Bronchial epithelial cell (primary cell): ENCODE results near the gene TFEC. TPM values are rescaled to one million over a fixed set of nuclear protein-coding genes. Genes with fewer than 3 reads are reported as not detected.
A peak's percentile ranks its signal among the peaks of the same experiment; 100 is the strongest.

Experiments used
- DNase-seq: peaks from one replicate; pipeline ENCODE4 v3.0.0-alpha.2; 2010; ENCODE audit warnings: low read depth
- FAIRE-seq: peaks from 2 replicates; lab custom pipeline; 2011; peaks lifted over from hg19 to GRCh38; lab: Jason Lieb, UNC
- H3K27me3 ChIP-seq: 2 replicates; pipeline ENCODE4 v1.5.1; 2011; ENCODE audit warnings: low read length; ENCODE audit not compliant: control insufficient read depth, insufficient read depth
- H3K36me3 ChIP-seq: 2 replicates; pipeline ENCODE4 v1.5.1; 2011; ENCODE audit warnings: low read length; ENCODE audit not compliant: control insufficient read depth, insufficient read depth
- H3K4me3 ChIP-seq: 2 replicates; pipeline ENCODE4 v1.5.1; 2011; ENCODE audit warnings: mild to moderate bottlenecking, low read depth, low read length, control low read depth
- total RNA-seq: library from RNA; depleted of rRNA; stranded (reverse); fragments of >200 nt; gene quantifications from 2 replicates; pipeline ENCODE4 v1.2.1, GENCODE V29; 2014
- TF ChIP-seq, protein P1 (sequence below): IDR thresholded peaks from 2 replicates; pipeline ENCODE4 v1.5.1; 2011; ENCODE audit warnings: mild to moderate bottlenecking, moderate library complexity, low read length, control low read depth, inconsistent platforms; ENCODE audit not compliant: insufficient read depth, severe bottlenecking

Gene TFEC
- total RNA-seq, 1 donor from 2014 or later = not detected

DNA sequence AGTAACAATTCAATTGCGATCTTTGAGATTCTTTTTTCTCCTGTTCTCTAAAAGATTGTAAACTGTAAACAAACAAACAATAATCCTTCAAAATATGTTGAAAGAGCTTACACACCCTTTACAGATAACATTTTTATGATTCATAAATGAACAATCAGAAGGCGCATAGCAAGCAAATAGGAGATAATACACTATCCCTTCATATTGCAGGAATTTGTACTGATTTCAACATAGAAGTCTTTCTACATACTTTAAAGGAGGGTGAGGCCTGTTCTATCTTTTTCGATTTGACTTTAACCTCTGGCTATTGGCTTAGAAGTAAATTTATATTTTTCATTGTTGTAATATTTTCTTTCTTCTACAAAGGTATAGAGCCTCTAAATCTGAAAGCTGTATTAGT is 57.2 kb downstream of the TFEC start:
- DNase-seq (peak; percentile 66), FAIRE-seq (no peak)
- TF ChIP-seq, protein P1, sequence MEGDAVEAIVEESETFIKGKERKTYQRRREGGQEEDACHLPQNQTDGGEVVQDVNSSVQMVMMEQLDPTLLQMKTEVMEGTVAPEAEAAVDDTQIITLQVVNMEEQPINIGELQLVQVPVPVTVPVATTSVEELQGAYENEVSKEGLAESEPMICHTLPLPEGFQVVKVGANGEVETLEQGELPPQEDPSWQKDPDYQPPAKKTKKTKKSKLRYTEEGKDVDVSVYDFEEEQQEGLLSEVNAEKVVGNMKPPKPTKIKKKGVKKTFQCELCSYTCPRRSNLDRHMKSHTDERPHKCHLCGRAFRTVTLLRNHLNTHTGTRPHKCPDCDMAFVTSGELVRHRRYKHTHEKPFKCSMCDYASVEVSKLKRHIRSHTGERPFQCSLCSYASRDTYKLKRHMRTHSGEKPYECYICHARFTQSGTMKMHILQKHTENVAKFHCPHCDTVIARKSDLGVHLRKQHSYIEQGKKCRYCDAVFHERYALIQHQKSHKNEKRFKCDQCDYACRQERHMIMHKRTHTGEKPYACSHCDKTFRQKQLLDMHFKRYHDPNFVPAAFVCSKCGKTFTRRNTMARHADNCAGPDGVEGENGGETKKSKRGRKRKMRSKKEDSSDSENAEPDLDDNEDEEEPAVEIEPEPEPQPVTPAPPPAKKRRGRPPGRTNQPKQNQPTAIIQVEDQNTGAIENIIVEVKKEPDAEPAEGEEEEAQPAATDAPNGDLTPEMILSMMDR = no peak
- Histone ChIP-seq H3K4me3 (no peak overlapping the region), H3K36me3 (no peaks in the 10 kb centered on the region), H3K27me3 (no peaks in the 10 kb centered on the region)

DNA sequence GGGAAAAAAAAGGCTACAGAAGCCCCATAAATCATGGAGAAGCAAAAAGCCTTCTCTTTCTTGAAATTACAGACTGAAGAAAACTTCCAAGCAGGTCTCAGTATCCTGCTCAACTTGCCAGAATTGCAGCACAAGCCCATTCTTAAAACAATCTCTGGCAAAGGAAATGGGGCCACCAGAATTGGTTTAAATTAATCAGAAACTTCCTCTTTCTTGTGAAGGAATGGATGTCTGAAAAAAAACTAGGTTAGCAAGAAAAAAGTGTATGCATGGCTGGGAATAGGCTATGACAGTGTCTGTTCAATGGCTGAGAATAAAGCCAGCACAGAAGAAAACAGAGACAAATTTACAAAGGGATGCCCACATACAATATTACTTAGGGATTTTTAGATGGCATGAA is 59.1 kb downstream of the TFEC start:
- H3K27me3 ChIP-seq = no peaks in the 10 kb centered on the region
- H3K4me3 ChIP-seq = no peak overlapping the region
- TF ChIP-seq, protein P1 = no peak
- H3K36me3 ChIP-seq = no peaks in the 10 kb centered on the region
- no peak for FAIRE-seq
- DNase-seq = no peak

DNA sequence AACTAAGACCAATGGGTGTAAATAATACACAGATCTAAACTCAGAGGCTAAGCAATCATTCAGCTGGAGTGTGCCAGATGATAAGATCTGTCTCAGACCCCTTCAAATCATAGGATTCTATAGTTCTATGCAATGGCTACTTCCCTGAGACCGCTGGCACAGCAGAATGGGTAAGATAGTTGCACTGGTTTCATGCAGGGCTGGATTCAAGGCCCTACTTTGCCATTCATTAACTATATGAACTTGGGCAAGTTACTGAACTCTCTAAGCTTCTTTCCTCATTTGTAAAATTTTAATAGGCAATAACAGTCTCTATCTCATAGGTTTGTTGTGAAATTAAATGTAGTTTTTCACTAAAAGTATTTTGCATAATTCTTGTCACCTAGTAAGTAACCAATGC is 62.0 kb downstream of the TFEC start:
- TF ChIP-seq, protein P1 = no peak
- no peaks in the 10 kb centered on the region for H3K36me3 ChIP-seq
- H3K4me3 ChIP-seq = no peak overlapping the region
- FAIRE-seq = no peak
- DNase-seq = no peak
- no peaks in the 10 kb centered on the region for H3K27me3 ChIP-seq

DNA sequence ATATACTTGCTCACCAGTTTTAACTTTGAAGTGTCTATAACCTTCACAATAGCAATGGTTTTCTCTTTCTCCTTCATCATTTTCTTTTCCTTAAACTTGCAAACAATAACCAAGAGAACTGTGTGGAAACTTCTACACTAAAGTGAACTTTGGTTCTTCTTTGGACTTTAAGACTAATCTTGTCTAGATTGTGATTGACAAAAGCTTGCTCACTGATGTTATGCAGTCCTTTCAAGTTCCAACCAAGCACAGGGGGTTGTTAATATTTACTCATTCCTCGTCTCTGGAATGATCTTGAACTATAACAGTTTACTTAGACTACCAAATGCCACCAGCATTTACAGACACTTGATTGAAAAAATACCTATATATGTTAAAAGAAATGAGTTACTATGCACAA is 62.4 kb downstream of the TFEC start:
- TF ChIP-seq, protein P1 = no peak
- no peak overlapping the region for H3K4me3 ChIP-seq

DNA sequence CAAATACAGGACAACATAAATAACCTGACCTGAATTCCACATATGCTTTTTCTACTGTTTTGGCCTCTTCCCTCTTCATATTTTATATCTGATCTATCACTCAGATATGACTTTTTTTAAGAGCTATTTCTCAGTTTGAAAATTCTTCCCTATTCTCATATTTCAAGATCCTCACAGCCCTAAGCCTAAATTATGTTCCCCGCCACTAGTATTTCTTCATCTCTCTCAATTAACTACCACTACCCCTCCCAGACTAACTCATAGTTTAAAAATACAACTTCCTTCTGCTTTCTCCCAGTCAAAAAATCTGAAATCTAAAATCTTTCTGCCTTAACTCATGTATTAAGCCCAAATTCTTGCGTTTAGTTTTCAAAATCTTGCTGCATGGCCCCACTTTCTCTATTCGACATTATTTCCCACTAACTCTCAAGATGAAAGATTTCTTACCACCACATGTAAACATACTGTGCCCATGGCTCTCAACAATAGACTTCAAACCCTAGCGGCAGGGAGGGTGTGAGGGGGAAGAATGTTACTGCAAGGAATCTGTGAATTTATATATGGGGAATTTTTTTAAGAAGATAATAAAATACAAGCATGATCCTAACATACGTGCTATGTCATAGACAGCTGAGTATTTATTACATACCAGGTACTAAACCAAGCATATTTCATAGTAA is 64.6 kb downstream of the TFEC start:
- no peak for DNase-seq
- TF ChIP-seq, protein P1 = no peak
- no peaks in the 10 kb centered on the region for H3K27me3 ChIP-seq
- no peak for FAIRE-seq
- H3K36me3 ChIP-seq = no peaks in the 10 kb centered on the region
- H3K4me3 ChIP-seq = no peak overlapping the region

More for the DNA sequence above, 62.4 kb downstream of the TFEC start:
- no peaks in the 10 kb centered on the region for H3K36me3 ChIP-seq
- H3K27me3 ChIP-seq = no peaks in the 10 kb centered on the region
- FAIRE-seq = no peak
- DNase-seq = no peak

DNA sequence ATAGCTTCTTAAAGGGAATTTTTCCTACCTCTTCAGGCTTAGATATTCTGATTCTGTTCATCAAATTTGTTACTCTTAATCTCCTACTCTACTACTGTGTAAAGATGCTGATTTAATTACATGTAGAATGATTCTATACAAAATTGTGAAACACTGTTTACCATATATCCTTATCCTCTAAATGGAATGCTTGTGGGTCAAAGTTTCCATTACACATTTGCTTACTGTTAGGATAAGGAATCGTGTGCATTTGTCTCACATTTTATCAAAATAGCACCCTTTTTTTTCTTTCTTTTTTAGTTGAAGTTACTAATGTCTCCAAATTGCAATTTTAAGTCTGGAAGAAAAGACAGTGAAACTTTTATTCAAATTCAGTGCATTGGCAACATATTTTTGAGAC is 65.3 kb downstream of the TFEC start:
- H3K36me3 ChIP-seq = no peaks in the 10 kb centered on the region
- no peaks in the 10 kb centered on the region for H3K27me3 ChIP-seq
- no peak overlapping the region for H3K4me3 ChIP-seq
- DNase-seq (no peak), FAIRE-seq (no peak)
- TF ChIP-seq, protein P1 = no peak
